ENCODE data around the gene POLDIP2. TPM values are rescaled to one million over a fixed set of nuclear protein-coding genes. Genes with fewer than 3 reads are reported as not detected.

The POLDIP2 gene
- total and polyA plus RNA-seq, 2 of the 4 experiments (the other 2 are of a cell fraction) = 66.7 to 77.8 TPM

GRCh38 chr17:28392491-28392890, 35.2 kb upstream of the POLDIP2 start:
- H3K14ac ChIP-seq (replicated peaks; ENCODE audit: low read depth, low read length) = no peak overlapping the region
- CTCF ChIA-PET = no interaction called here
- no peak overlapping the region for H2BK20ac ChIP-seq (ENCODE audit: low read depth, low read length)
- no peaks in the 10 kb centered on the region for H3K27me3 ChIP-seq (ENCODE audit: control insufficient read depth, insufficient read depth, low read length)
- H3K36me3 ChIP-seq (ENCODE audit: control insufficient read depth, insufficient read depth, low read length) = peaks cover 37% of the 10 kb centered on the region
- BruUV-seq (replicated peaks) = no TSS peak
- no peak overlapping the region for H2AK5ac ChIP-seq (ENCODE audit: low read depth, low read length)
- intact Hi-C loops (cut with micrococcal nuclease) = no loop called here
- 100% methylated on average over 1 of the region's 10 CpGs; no CpG with 5 or more reads in 1 of the 2 experiments for WGBS, 2 experiments (ENCODE audit: extremely low coverage in 2 of 2, insufficient read length in 1 of 2)
- no peak overlapping the region for H3K18ac ChIP-seq (ENCODE audit: low read depth, low read length)
- no peak overlapping the region for H2BK120ac ChIP-seq (ENCODE audit: low read depth, low read length)
- no peak overlapping the region for H3K9ac ChIP-seq (ENCODE audit: low read depth, low read length)
- no peak overlapping the region for H3K56ac ChIP-seq (ENCODE audit: extremely low read depth, insufficient read depth, low read length)
- peaks cover 9% of the 10 kb centered on the region for H3K4me1 ChIP-seq (ENCODE audit: control insufficient read depth, insufficient read depth, low read length)
- H3K79me1 ChIP-seq (ENCODE audit: low read depth in 1 of 2, low read length in 2 of 2) = no peaks in the 10 kb centered on the region
- no peak overlapping the region for H2AFZ ChIP-seq (replicated peaks; ENCODE audit: low read length, poor library complexity)
- H4K91ac ChIP-seq (ENCODE audit: insufficient read depth, low read depth, low read length) = no peak overlapping the region
- POLR2A ChIA-PET (ENCODE audit: unreplicated experiment) = no interaction called here
- no peak overlapping the region for H3K4me2 ChIP-seq (ENCODE audit: low read depth, low read length)
- dilution Hi-C loops (cut with HindIII; ENCODE audit: low sequenced_read_pairs, unreplicated experiment) = no loop called here
- no peaks in the 10 kb centered on the region for H3K9me3 ChIP-seq (ENCODE audit: control insufficient read depth, insufficient read depth, low read length)
- no peaks in the 10 kb centered on the region for H4K20me1 ChIP-seq (ENCODE audit: insufficient read depth, low read length)
- no peak for ATAC-seq (ENCODE audit: low read depth)
- H3K23ac ChIP-seq (ENCODE audit: low read depth, low read length) = no peak overlapping the region
- no peak overlapping the region for H2AK9ac ChIP-seq (replicated peaks; ENCODE audit: low read depth, low read length, poor library complexity)
- no peak overlapping the region for H2BK15ac ChIP-seq (ENCODE audit: low read depth, low read length)
- DNase-seq = no peak
- no peak overlapping the region for H4K8ac ChIP-seq (ENCODE audit: low read depth in 2 of 2, low read length in 2 of 2)
- H4K5ac ChIP-seq (ENCODE audit: low read depth, low read length) = no peak overlapping the region
- no peak overlapping the region for H2BK5ac ChIP-seq (ENCODE audit: low read depth, low read length, poor library complexity, severe bottlenecking)
- no peak for TF ChIP-seq CTCF (conservative IDR thresholded peaks at IDR 0.05; ENCODE audit: low read depth, low read length)
- TF ChIP-seq RFX5 (IDR thresholded peaks at IDR 0.05; ENCODE audit: low read depth, low read length) = no peak
- no peak for TF ChIP-seq USF2 (IDR thresholded peaks at IDR 0.05; ENCODE audit: low read depth, low read length)
- TF ChIP-seq BHLHE40 (IDR thresholded peaks at IDR 0.05; ENCODE audit: low read depth, low read length) = no peak
- TF ChIP-seq MAZ (IDR thresholded peaks at IDR 0.05; ENCODE audit: borderline replicate concordance, low read depth, low read length) = no peak
- TF ChIP-seq FOS (IDR thresholded peaks at IDR 0.05; ENCODE audit: low read depth, low read length) = no peak
- no peak for TF ChIP-seq CEBPB (IDR thresholded peaks at IDR 0.05; ENCODE audit: low read depth, low read length)
- TF ChIP-seq MXI1 (IDR thresholded peaks at IDR 0.05; ENCODE audit: borderline replicate concordance, low read depth, low read length) = no peak
- no peak for TF ChIP-seq RCOR1 (IDR thresholded peaks at IDR 0.05; ENCODE audit: insufficient replicate concordance, low read length)
- no peak for TF ChIP-seq NFE2L2 (IDR thresholded peaks at IDR 0.05; ENCODE audit: low read depth, low read length)
- TF ChIP-seq SMC3 (IDR thresholded peaks at IDR 0.05; ENCODE audit: low read depth, low read length) = no peak
- no peak for TF ChIP-seq ELK1 (IDR thresholded peaks at IDR 0.05; ENCODE audit: borderline replicate concordance, low read depth, low read length)
- H3K9me1 ChIP-seq (ENCODE audit: insufficient read depth, low read length) = peaks cover 7% of the 10 kb centered on the region; the same call in 1 of the 2 replicates
- no peak overlapping the region for H3K4me3 ChIP-seq (ENCODE audit: insufficient read depth, low read depth, low read length)
- H3K27ac ChIP-seq (ENCODE audit: insufficient read depth, low read length) = no peak overlapping the region
- in situ Hi-C loops (cut with MboI; ENCODE audit: low sequenced_read_pairs) = no loop called here
- no peak overlapping the region for H3K4ac ChIP-seq (ENCODE audit: low read depth, low read length)

Data from IMR-90 (cell line).